Erythroblast (primary cell): Measurements from ENCODE around the gene AXIN2.

Source experiments
- GATA1 ChIP-seq: IDR thresholded peaks from 2 replicates; pipeline ENCODE4 v1.6.1; 2011; ENCODE audit warnings: low read depth, mild to moderate bottlenecking, control low read depth, low read length, moderate library complexity
- POLR2A ChIP-seq: IDR thresholded peaks from 2 replicates; pipeline ENCODE4 v1.6.1; 2011; ENCODE audit warnings: mild to moderate bottlenecking, low read length

DNA sequence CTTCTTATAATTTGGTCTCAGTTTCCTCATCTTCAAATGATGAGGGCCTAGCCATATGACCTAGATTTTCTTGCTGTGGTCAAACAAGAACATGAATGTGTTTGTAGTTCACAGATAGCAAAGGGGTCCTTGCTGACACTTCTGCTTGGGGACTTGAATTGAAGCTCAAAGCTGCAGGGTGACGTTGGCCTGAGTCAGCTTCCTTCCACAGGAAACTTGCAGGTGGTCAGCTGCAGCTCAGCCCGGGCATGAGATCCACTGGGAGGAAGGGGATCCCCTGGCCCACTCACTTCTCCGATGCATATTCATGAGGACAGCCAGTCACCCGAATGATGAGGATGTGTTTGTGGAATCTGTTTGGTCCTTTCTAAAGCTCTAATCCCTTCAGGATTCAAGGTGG lies 42.6 kb upstream of the AXIN2 start:
- TF ChIP-seq POLR2A: no peak
- TF ChIP-seq GATA1: no peak
